NCI-H748 treated with DMSO at 0.1 percent for 48 hours (cell line): ENCODE data around the gene ETV3.
A peak's percentile ranks its signal among the peaks of the same experiment; 100 is the strongest.
"Not testable (repeated sequence)": the region's sequence is repeated elsewhere in the genome, so short reads cannot be mapped to it uniquely, and the experiment has no call there.

ENCODE experiments used
- DNase-seq: peaks from one replicate; lab custom pipeline; 2025; lab: John Stamatoyannopoulos, UW

ETV3 gene

GRCh38 chr1:157138220-157139051, at the start of gene ETV3:
ETV3 (minus strand) TSS chr1:157138395; CDS start chr1:157136352, 2,043 bp downstream.
- DNase-seq = peak; percentile 75

GRCh38 chr1:157186281-157186992, 48.2 kb upstream of the ETV3 start:
- DNase-seq = no peak

- DNase-seq = no peak
These were observed 45.7 kb upstream of the ETV3 start for GRCh38 chr1:157183870-157184269.

GRCh38 chr1:157182371-157182770, 44.2 kb upstream of the ETV3 start:
- DNase-seq = not testable (repeated sequence)

- no peak for DNase-seq
These were observed 43.6 kb upstream of the ETV3 start for GRCh38 chr1:157181790-157182189.

- DNase-seq = no peak
These were observed 43.1 kb upstream of the ETV3 start for GRCh38 chr1:157181258-157181657.

GRCh38 chr1:157178490-157178889, 40.3 kb upstream of the ETV3 start:
- DNase-seq = no peak

- DNase-seq = no peak
These were observed 39.7 kb upstream of the ETV3 start for GRCh38 chr1:157177733-157178394.

- no peak for DNase-seq
These were observed 38.5 kb upstream of the ETV3 start for GRCh38 chr1:157176591-157177121.

GRCh38 chr1:157176016-157176415, 37.8 kb upstream of the ETV3 start:
- no peak for DNase-seq

GRCh38 chr1:157173900-157174410, 35.8 kb upstream of the ETV3 start:
- no peak for DNase-seq

- not testable (repeated sequence) for DNase-seq
These were observed 35.0 kb upstream of the ETV3 start for GRCh38 chr1:157173241-157173640.

GRCh38 chr1:157172591-157172990, 34.4 kb upstream of the ETV3 start:
- DNase-seq = not testable (repeated sequence)

GRCh38 chr1:157171903-157172503, 33.8 kb upstream of the ETV3 start:
- not testable (repeated sequence) for DNase-seq

GRCh38 chr1:157170677-157171515, 32.7 kb upstream of the ETV3 start:
- peak; percentile 13 for DNase-seq

- DNase-seq = no peak
These were observed 29.8 kb upstream of the ETV3 start for GRCh38 chr1:157168015-157168414.

- no peak for DNase-seq
These were observed 29.2 kb upstream of the ETV3 start for GRCh38 chr1:157167437-157167836.

- DNase-seq = no peak
These were observed 28.4 kb upstream of the ETV3 start for GRCh38 chr1:157166590-157166989.

GRCh38 chr1:157163273-157164127, 25.3 kb upstream of the ETV3 start:
- peak; percentile 11 for DNase-seq

GRCh38 chr1:157162345-157162744, 24.1 kb upstream of the ETV3 start:
- no peak for DNase-seq
